Smooth muscle cell (in vitro differentiated cells): ENCODE data around the gene OR51B4. TPM values are rescaled to one million over a fixed set of nuclear protein-coding genes. Genes with fewer than 3 reads are reported as not detected.

ENCODE experiments used
- DNase-seq: peaks from one replicate; lab custom pipeline; 2025; ENCODE audit not compliant: unreplicated experiment; lab: John Stamatoyannopoulos, UW
- H2AFZ ChIP-seq: fragments of 200-600 bp; sonication (generic); 2 replicates; pipeline ENCODE4 v1.6.0; 2016; ENCODE audit warnings: antibody characterized with exemption, low read depth, mild to moderate bottlenecking
- H3F3A ChIP-seq: fragments of 200-600 bp; sonication (generic); 2 replicates; pipeline ENCODE4 v1.6.0; 2017; ENCODE audit warnings: antibody characterized with exemption, low read depth
- H3K27ac ChIP-seq: fragments of 200-600 bp; sonication (generic); 2 replicates; pipeline ENCODE4 v1.5.1; 2016; ENCODE audit warnings: low read depth, mild to moderate bottlenecking
- H3K27me3 ChIP-seq: fragments of 200-600 bp; sonication (generic); 2 replicates; pipeline ENCODE4 v1.6.1; 2016; ENCODE audit warnings: low read depth, mild to moderate bottlenecking
- H3K36me3 ChIP-seq: fragments of 200-600 bp; sonication (generic); 2 replicates; pipeline ENCODE4 v1.5.1; 2016; ENCODE audit warnings: low read depth
- H3K4me1 ChIP-seq: fragments of 200-600 bp; sonication (generic); 2 replicates; pipeline ENCODE4 v1.5.1; 2016; ENCODE audit warnings: low read depth
- H3K4me2 ChIP-seq: fragments of 200-600 bp; sonication (generic); 2 replicates; pipeline ENCODE4 v1.6.0; 2016; ENCODE audit warnings: mild to moderate bottlenecking
- H3K4me3 ChIP-seq: fragments of 200-600 bp; sonication (generic); 2 replicates; pipeline ENCODE4 v1.5.1; 2016; ENCODE audit warnings: mild to moderate bottlenecking
- H3K79me2 ChIP-seq: fragments of 200-600 bp; sonication (generic); 2 replicates; pipeline ENCODE4 v1.6.0; 2016; ENCODE audit warnings: low read depth, mild to moderate bottlenecking
- H3K9ac ChIP-seq: fragments of 200-600 bp; sonication (generic); 2 replicates; pipeline ENCODE4 v1.6.0; 2016; ENCODE audit warnings: low read depth
- H3K9me3 ChIP-seq: fragments of 200-600 bp; sonication (generic); replicated peaks from 2 replicates; pipeline ENCODE4 v1.5.1; 2016; ENCODE audit warnings: low read depth
- H4K20me1 ChIP-seq: fragments of 200-600 bp; sonication (generic); 2 replicates; pipeline ENCODE4 v1.6.0; 2016; ENCODE audit warnings: low read depth
- WGBS: methylation state at CpG from one replicate; pipeline ENCODE4 v1.1.7; 2016; ENCODE audit warnings: low lambda C conversion rate; 5-methylcytosine and 5-hydroxymethylcytosine counted together
- polyA plus RNA-seq: library from polyadenylated mRNA; unstranded; fragments of >200 nt; fragmentation: Nextera tagmentation; extraction: Ambion mirVana; gene quantifications from 2 replicates; pipeline ENCODE4 v1.2.1, GENCODE V29; 2016
- total RNA-seq: library from RNA; depleted of rRNA; stranded (reverse); fragments of >200 nt; gene quantifications from 2 replicates; pipeline ENCODE4 v1.2.3, GENCODE V29; 2014
- TF ChIP-seq, protein P1 (sequence below): fragments of 200-600 bp; sonication (generic); IDR thresholded peaks from 2 replicates; pipeline ENCODE4 v1.5.1; 2017; ENCODE audit warnings: borderline replicate concordance, mild to moderate bottlenecking, antibody characterized with exemption; ENCODE audit not compliant: insufficient read depth, poor library complexity, severe bottlenecking

The OR51B4 gene
- total and polyA plus RNA-seq, 2 experiments from 2014 or later, result not detected

DNA sequence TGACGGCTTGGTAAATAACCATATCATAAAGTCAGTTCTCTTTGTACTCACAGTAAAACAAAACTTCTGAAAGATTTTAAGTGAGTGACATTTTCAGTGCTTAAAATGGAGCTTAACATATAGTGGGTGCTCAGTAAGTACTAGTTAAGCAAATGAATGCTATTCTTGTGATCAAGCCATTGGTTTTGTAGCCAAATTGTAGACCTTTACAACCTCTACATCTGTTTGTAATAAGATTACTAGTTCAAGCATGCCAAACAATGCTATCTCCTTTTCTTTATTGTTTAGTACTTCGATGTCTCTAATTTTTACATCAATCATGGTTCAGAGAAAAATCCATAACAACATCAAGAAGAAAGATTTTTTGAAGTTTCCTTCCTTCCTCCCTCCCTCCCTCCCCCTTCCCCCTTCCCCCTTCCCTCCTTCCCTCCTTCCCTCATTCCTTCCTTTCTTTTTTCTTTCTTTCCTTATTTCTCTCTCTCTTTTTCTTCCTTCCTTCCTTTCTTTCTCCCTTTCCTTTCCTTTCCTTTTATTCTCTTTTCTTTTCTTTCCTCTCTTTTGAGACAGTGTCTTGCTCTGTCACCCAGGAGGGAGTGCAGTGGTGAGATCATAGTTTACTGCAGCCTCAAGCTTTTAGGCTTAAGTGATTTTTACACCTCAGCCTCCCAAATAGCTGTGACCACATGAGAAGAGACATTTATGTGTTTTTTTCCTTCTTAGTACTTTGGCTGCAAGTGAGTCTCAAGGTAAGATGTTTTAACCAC is 5.7 kb upstream of the OR51B4 start:
- whole genome bisulfite sequencing, result 87% methylated on average over 2 of the region's 2 CpGs
- no peaks in the 10 kb centered on the region for H3K79me2 ChIP-seq

DNA sequence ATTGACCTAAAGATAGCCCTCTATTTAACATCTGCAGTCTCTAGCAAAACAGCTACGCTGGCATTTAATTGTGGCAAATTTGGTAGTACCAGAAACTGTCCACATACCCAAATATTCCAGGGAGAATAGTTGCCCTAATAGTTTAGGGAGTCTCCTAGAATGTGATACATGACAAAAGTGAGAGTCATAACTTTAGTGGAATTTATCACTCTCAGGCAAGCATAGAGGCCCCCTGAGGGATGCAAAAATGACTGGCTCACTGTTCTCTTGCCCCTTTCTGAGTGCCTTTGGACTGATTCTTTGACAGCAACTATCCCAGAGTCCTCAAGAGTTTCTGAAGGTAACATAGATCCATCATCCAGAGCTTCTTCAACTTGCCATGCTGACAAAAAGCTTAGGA is 2.3 kb upstream of the OR51B4 start:
- Histone ChIP-seq H3K27ac (no peak overlapping the region), H3K9ac (no peak overlapping the region), H3K4me2 (no peak overlapping the region), H3F3A (no peaks in the 10 kb centered on the region), H3K4me3 (no peak overlapping the region), H3K27me3 (no peaks in the 10 kb centered on the region), H2AFZ (no peak overlapping the region), H3K79me2 (no peaks in the 10 kb centered on the region), H3K9me3 (no peaks in the 10 kb centered on the region), H3K4me1 (no peaks in the 10 kb centered on the region), H3K36me3 (no peaks in the 10 kb centered on the region), H4K20me1 (no peaks in the 10 kb centered on the region)
- no peak for DNase-seq
- TF ChIP-seq, protein P1, sequence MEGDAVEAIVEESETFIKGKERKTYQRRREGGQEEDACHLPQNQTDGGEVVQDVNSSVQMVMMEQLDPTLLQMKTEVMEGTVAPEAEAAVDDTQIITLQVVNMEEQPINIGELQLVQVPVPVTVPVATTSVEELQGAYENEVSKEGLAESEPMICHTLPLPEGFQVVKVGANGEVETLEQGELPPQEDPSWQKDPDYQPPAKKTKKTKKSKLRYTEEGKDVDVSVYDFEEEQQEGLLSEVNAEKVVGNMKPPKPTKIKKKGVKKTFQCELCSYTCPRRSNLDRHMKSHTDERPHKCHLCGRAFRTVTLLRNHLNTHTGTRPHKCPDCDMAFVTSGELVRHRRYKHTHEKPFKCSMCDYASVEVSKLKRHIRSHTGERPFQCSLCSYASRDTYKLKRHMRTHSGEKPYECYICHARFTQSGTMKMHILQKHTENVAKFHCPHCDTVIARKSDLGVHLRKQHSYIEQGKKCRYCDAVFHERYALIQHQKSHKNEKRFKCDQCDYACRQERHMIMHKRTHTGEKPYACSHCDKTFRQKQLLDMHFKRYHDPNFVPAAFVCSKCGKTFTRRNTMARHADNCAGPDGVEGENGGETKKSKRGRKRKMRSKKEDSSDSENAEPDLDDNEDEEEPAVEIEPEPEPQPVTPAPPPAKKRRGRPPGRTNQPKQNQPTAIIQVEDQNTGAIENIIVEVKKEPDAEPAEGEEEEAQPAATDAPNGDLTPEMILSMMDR, result no peak
- 91% methylated on average over 1 of the region's 1 CpG for WGBS

More for the DNA sequence above, 5.7 kb upstream of the OR51B4 start:
- H3K36me3 ChIP-seq, result no peaks in the 10 kb centered on the region
- no peaks in the 10 kb centered on the region for H3K27me3 ChIP-seq
- H3K9me3 ChIP-seq, result no peaks in the 10 kb centered on the region
- H3K4me1 ChIP-seq, result no peaks in the 10 kb centered on the region
- no peak for DNase-seq
- no peak overlapping the region for H2AFZ ChIP-seq
- H3K4me3 ChIP-seq, result no peak overlapping the region
- no peak overlapping the region for H3K9ac ChIP-seq
- no peaks in the 10 kb centered on the region for H3F3A ChIP-seq
- TF ChIP-seq, protein P1, result no peak
- no peak overlapping the region for H3K4me2 ChIP-seq
- H4K20me1 ChIP-seq, result no peaks in the 10 kb centered on the region
- no peak overlapping the region for H3K27ac ChIP-seq

DNA sequence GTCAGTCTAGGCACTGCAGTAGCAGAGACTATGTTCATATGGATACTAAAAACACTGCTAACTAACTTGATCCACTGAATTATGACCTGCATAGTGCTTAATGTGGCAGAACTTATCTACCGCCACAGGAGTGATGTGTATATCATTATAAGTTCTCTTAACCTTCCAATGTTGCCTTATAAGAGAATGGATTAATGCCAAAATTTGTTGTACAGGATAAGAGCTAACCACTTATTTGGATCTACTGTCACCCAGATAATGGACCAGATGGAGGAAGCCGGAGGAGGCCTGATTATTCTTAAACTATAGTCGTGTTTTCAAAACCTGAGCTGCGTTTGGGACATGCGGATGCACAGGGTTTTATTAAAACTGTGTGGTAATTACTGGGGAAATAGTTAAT is 1.9 kb upstream of the OR51B4 start:
- no peak for DNase-seq
- Histone ChIP-seq H3F3A (no peaks in the 10 kb centered on the region), H3K36me3 (no peaks in the 10 kb centered on the region), H3K9ac (no peak overlapping the region), H4K20me1 (no peaks in the 10 kb centered on the region), H3K27me3 (no peaks in the 10 kb centered on the region), H3K9me3 (no peaks in the 10 kb centered on the region), H3K27ac (no peak overlapping the region), H3K4me1 (no peaks in the 10 kb centered on the region), H2AFZ (no peak overlapping the region), H3K4me2 (no peak overlapping the region), H3K4me3 (no peak overlapping the region), H3K79me2 (no peaks in the 10 kb centered on the region)
- WGBS, result 73% methylated on average over 5 of the region's 5 CpGs
- TF ChIP-seq, protein P1, result no peak

DNA sequence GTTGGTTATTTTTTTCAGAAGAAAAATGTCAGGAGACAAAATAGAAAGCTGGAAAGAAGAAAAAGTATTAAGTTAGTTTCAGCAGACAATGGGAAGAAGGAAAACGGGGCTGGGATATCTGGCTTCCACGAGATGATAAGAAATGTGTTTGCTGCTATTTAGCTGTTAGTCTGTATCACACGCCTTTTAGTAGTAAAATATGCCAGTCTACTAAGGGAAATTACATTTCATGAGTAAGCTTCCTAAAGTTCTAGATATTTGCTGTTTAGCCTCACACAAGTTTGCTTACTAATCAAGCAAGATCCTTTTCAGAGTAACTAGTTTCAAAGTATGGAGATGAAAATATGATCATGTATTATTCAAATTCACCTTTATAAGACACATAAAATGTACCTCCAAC is 1.5 kb downstream of the OR51B4 start:
- DNase-seq, result no peak
- no peak overlapping the region for H2AFZ ChIP-seq

More for the DNA sequence above, 1.5 kb downstream of the OR51B4 start:
- H3K4me1 ChIP-seq, result no peaks in the 10 kb centered on the region
- TF ChIP-seq, protein P1, result no peak
- H3K79me2 ChIP-seq, result no peaks in the 10 kb centered on the region
- H3K9me3 ChIP-seq, result no peaks in the 10 kb centered on the region
- H3K36me3 ChIP-seq, result no peaks in the 10 kb centered on the region
- H4K20me1 ChIP-seq, result no peaks in the 10 kb centered on the region
- H3K27me3 ChIP-seq, result no peaks in the 10 kb centered on the region
- 66% methylated on average over 3 of the region's 3 CpGs for WGBS
- H3F3A ChIP-seq, result no peaks in the 10 kb centered on the region
- H3K4me3 ChIP-seq, result no peak overlapping the region
- H3K9ac ChIP-seq, result no peak overlapping the region
- no peak overlapping the region for H3K27ac ChIP-seq
- H3K4me2 ChIP-seq, result no peak overlapping the region
